SKM-1 treated with dmso at 0.1 percent for 144 hours (cell line): ENCODE results near the gene H1-8.
"Not testable (repeated sequence)": the region's sequence is repeated elsewhere in the genome, so short reads cannot be mapped to it uniquely, and the experiment has no call there.

ENCODE experiments used
- DNase-seq: peaks from one replicate; lab custom pipeline; 2025; ENCODE audit not compliant: unreplicated experiment; lab: John Stamatoyannopoulos, UW

Gene H1-8

DNA sequence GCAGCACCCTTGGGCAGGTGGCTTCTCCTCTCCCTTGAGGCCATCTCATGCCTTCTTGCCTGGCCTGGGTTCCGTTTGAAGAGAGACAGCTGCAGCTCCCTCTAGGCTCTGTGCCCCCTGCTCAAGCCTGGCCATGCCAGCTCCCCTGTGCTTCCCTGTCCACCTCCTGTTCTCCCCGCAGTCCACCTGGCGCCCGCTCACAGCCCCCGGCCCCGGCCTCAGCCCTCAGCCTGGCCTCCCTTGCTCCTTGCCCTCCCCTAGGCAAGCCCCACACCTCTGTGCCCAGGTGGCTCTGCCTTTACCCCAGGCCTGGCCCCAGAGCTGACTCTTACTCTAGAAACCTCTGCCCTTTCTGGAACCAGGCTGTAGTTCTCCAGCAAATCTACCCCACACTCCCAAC lies 28.4 kb upstream of the H1-8 start:
- DNase-seq = no peak

DNA sequence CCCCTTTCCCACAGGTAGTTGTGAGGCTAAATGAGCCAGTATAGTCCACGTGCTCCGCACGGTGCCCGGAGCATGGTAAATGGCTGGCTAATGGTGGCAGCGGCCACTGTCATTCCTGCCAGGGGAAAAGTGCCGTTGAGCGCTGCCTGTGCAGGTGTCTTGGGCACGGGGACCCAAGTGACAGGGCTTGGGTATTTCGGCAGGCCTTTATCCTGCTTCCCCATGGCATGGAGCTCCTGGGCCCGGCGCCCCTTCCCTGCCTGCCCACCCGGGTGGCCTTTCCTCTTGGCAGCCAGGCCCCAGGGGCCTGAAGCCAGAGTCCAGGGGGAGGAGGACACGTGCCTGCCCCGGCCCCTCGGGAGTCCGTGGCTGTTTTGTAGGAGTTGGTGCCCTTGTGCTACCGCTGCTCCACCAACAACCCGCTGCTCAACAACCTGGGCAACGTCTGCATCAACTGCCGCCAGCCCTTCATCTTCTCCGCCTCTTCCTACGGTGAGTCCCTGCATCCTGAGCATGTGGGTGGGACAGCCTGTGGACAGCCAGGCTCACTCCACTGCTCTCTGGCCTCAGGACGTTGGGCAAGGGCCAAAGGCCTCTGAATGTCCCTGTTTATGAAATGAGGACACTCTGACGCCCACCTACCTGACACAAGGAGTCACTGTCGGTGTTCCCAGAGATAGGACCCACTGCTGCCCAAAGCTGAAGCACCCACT lies 27.7 kb upstream of the H1-8 start:
- DNase-seq = not testable (repeated sequence)

DNA sequence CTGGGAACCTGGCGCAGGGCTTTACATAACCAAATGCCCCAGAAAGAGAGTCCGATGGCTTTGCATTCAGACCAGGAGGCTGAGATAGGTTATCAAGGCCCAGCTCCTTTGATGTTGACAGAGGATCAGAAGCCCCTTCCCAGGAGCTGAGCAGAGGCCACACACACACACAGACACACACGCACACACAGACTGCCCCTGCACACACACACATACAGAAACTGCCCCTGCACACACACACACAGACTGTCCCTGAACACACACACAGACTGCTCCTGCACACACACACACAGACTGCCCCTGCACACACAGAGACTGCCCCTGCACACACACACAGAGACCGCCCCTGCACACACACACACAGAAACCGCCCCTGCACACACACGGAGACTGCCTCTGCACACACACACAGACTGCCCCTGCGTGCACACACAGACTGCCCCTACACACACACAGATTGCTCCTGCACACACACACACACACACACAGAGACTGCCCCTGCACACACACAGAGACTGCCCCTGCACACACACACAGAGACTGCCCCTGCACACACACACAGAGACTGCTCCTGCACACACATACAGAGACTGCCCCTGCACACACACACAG lies 27.0 kb upstream of the H1-8 start:
- DNase-seq = not testable (repeated sequence)

DNA sequence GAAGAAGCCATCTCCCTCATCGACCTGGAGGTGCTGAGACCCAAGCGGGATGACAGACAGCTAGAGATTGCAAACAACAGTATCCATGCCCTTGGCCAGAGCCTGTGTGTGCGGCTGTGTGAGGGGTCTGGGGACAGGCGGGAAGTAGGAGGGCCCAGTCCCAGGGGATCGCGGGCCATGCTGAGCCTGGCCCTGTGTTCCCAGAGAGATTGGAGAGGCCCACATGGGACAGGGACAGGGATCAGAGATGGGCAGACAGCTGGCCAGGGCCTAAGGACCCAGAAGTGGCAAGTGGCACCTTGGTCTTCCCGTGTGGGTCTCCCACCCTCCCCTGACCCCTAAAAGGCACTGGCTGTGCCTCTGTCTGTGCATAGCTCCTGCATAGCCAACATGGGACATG lies 25.5 kb upstream of the H1-8 start:
- no peak for DNase-seq

DNA sequence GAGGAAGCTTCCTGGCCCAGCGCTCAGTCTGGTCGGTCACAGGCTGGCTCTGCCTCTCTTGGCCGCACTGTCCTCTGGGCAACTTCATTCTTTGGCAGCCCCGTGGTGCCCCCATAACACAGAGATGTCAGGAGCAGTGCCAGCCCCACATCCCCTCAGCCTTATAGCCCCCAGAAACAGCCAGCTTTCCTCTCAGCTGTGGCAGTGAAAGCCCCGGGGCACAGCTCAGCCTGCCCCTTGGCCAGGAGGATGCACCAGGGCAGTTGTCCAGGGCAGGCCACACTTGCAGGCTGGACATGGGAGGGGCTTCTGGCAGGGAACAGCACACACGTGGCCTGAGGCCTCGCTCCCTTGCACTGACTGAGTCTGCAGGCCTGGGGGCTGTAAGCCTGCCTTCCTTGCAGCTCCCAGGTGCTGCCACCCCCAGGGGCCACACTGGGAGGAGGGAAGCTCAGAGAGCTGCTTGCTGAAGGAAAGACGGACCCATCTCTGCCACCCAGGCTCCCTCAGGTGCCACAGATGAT lies 24.9 kb upstream of the H1-8 start:
- DNase-seq = no peak

DNA sequence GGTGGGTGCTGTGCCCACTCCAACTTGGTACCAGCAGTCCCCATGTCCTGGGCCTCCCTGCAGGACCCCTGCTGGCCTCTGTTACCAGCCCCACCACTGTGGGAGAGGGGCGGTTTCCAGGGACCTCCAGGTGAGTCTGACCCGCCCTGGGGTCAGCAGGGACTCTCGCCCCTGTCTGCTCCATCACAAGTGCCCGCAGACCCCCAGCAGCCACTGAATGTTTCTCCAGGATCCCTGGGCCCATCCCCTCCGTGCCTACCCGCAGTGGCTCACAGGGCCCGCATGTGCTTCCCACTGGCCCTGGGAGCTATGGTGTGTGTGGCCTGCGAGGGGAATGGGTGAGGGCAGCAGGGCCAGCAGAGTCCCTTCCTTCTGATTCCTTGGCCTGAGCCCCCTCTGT lies 24.4 kb upstream of the H1-8 start:
- no peak for DNase-seq

DNA sequence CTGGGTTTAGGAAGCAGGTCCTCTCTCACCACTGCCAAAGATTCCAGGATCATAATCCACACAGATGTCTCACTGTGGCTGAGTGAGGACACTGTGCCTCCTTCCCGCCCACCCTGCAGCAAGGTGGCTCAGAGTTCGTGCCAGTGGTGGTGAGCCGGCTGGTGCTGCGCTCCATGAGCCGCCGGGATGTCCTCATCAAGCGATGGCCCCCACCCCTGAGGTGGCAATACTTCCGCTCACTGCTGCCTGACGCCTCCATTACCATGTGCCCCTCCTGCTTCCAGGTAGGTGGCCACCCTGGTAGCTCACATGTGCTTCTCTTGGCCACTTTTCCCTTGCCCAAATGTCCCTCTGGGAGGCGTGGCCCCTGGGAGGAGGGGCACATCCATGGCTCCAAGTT lies 23.5 kb upstream of the H1-8 start:
- DNase-seq = no peak

DNA sequence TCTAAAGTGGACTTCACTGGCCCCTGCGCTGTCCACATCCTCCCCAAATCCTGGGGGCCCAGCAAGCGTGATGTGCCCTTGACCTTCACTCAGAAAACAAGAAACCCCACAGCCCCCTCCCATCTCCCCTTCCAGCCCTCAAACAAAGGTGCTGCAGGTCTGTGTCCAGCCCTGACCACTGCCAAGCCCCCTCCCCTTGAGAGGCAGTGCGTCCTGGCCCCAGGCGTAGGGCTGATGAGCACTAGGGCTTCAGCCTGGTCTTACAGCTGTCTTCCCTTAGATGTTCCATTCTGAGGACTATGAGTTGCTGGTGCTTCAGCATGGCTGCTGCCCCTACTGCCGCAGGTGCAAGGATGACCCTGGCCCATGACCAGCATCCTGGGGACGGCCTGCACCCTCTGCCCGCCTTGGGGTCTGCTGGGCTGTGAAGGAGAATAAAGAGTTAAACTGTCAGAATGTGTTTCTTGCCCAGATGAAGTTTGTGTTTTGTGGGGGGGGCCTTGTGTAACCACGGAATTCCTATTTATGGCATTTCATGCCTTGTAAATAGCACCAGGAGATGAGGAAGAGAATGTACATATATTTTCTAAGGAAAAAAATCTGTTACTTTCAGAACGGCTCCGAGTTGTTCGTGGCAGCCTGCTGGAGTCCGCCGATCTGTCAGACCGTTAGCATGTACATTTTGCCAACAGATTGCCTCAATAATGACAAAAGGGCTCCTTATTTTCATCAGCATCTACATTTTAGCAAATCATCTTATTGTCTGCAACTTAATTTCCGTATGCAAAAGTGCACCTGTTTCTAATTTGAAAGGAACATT lies 22.9 kb upstream of the H1-8 start:
- no peak for DNase-seq

DNA sequence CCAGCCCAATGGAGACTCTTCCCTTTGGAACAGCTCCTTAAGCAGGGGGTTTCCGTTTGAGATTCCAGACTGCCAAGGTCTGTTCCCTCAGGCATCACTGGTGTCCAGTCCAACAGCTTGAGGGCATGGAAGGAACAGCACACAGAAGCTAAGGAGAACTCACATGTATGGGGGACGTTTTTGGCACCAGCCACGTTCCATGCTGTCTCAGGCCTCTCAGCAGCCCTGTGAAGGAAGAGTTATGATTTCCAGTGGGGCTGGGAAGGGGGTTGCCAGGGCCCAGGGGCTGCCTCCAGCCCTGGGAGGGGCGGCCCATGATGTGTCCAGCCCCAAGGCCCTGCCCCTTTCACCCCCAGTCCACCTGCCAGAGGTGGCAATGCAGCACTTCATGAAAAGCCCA lies 22.0 kb upstream of the H1-8 start:
- DNase-seq = no peak

DNA sequence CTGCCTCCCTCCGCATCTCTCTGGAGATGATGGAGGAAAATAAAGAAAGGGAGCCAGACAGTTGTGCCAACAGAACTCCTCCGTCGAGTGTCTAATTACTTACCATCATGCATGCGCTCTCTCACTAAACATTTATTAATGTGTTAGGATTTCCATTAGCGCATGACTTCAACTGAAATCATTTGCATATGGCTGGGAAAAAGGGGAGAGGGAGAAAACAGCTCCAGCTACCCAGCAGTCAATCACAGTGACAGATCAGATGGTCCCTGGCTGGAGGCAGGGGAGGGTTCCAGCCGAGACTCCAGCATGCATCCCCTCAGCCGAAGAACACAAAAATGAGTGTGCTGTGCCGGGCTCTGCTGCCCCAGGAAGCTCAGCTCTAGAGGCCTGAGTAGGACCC lies 21.4 kb upstream of the H1-8 start:
- DNase-seq = no peak

DNA sequence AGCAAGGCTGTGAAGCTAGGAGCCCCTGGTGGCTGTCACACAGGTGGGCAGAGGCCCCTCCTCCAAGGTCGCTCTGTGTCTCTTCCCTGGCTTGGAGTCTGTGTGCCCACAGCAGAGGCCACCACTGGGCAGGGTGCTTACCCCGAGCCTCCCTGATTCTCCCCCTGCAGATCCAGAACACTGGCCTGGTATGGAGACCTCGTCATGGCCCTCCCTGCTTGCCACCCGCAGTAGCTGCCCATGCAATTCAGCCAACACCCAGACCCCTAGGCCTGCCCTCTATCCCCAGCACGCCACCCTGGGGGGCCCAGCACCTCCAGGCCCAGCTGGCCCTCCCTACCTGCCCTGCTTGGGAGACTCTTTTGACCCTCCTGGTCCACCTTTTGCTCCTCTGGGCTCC lies 20.0 kb upstream of the H1-8 start:
- DNase-seq = no peak

DNA sequence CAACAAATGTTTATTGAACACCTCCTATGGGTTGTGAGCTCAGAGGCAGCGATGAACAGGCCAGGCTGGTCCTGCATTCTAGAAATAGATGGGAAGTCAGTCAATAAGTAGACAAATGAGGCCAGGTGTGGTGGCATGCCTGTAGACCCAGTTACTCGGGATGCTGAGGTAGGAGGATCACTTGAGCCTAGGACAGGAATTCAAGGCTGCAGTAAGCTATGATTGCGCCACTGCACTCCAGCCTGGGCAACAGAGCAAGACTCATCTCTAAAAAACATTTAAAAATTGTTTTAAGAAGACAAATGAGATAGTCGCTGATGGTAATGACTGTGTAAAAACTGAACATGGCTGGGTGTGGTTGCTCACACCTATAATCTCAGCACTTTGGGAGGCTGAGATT lies 18.9 kb upstream of the H1-8 start:
- no peak for DNase-seq

DNA sequence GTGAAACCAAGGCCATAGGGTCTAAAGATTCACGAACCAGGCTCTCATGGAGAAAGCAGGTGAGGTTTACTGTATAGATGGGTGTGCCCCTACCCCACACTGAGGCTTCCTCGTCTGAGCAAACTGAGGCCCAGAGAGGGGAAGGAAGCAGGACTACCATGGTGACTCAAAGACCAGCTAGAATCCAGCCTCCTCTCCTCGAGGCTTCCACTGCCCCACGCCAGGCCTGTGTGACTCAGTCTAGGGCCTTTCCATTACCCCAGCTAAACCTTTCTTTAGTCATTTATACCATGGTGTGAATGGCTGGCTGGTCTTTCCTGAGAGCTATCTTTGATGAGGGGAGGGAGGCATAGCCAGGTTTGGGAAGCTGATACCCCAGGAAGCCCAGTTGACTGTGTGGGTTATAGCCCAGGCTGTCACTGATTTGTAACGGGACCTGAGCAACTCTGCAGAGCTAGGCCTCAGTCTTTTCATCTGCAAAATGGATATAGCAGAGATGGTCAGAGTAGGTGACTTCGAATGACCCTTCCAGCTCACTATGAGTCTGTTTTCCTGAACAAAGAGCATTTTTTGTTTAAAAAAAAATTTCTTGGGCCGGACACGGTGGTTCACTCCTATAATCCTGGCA lies 17.5 kb upstream of the H1-8 start:
- no peak for DNase-seq

DNA sequence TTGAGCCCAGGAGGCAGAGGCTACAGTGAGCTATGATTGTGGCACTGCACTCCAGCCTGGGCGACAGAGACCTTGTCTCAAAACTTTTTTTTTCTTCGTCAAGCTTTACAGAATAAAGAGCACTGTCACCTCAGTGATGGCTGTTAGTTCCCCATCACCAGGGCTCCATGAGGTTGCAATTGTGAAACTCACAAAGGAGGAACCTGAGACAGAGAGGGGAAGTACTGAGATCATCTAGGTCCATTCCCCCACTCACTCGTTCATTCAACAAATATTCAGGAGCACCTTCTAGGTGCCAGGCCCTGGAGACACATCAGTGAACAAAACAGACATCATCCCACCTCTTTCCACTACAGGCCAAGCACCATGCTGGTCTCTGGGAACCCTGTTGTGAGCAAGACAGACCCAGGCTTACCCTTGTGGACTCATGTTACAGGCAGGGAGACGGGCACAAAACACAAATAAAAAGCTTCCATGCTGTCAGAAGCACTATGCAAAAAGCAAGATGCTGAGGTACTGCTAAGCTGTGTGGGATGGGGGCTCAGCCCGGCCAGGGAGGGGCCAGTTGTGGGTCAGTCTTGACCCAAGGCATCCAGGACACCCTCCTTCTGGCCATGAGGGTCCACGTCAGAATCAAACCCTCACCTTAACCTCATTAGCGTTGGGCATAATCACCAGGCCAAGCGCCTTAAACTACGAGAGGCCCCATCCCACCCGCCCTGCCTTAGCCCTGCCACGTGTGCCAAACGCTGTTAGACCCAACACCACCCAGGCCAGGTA lies 16.7 kb upstream of the H1-8 start:
- peak; percentile 97 for DNase-seq

DNA sequence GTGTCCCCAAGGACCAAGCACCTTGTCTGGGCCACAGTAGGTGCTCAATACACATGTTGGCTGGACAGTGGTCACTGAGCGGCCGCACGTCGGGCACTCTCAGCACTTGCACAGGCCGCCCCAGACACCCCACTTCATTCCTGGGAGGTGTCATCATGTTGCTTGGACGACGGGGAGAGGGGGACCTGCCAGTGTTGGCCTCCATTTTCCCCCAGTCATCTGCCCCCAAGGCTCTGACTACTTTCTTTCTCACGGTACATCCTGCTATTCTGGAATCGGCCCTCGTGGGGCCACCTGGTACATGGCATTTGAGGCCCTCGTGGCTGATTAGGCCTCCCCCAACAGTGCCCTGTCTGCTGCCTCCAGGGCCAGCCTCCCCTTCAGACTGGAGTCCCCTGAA lies 15.7 kb upstream of the H1-8 start:
- DNase-seq = no peak

DNA sequence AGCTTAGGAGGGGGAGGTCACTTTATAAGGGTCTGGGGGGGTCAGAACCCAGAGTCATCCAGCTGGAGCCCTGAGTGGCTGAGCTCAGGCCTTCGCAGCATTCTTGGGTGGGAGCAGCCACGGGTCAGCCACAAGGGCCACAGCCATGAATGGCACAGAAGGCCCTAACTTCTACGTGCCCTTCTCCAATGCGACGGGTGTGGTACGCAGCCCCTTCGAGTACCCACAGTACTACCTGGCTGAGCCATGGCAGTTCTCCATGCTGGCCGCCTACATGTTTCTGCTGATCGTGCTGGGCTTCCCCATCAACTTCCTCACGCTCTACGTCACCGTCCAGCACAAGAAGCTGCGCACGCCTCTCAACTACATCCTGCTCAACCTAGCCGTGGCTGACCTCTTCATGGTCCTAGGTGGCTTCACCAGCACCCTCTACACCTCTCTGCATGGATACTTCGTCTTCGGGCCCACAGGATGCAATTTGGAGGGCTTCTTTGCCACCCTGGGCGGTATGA lies 14.3 kb upstream of the H1-8 start, which contains the start of gene RHO:
Gene RHO (plus strand): TSS at position 51 of the 512 bp plus-strand sequence. CDS start 95 bp downstream, at position 146.
- no peak for DNase-seq

DNA sequence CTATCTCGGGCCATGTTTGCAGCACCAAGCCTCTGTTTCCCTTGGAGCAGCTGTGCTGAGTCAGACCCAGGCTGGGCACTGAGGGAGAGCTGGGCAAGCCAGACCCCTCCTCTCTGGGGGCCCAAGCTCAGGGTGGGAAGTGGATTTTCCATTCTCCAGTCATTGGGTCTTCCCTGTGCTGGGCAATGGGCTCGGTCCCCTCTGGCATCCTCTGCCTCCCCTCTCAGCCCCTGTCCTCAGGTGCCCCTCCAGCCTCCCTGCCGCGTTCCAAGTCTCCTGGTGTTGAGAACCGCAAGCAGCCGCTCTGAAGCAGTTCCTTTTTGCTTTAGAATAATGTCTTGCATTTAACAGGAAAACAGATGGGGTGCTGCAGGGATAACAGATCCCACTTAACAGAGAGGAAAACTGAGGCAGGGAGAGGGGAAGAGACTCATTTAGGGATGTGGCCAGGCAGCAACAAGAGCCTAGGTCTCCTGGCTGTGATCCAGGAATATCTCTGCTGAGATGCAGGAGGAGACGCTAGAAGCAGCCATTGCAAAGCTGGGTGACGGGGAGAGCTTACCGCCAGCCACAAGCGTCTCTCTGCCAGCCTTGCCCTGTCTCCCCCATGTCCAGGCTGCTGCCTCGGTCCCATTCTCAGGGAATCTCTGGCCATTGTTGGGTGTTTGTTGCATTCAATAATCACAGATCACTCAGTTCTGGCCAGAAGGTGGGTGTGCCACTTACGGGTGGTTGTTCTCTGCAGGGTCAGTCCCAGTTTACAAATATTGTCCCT lies 13.4 kb upstream of the H1-8 start:
- no peak for DNase-seq

DNA sequence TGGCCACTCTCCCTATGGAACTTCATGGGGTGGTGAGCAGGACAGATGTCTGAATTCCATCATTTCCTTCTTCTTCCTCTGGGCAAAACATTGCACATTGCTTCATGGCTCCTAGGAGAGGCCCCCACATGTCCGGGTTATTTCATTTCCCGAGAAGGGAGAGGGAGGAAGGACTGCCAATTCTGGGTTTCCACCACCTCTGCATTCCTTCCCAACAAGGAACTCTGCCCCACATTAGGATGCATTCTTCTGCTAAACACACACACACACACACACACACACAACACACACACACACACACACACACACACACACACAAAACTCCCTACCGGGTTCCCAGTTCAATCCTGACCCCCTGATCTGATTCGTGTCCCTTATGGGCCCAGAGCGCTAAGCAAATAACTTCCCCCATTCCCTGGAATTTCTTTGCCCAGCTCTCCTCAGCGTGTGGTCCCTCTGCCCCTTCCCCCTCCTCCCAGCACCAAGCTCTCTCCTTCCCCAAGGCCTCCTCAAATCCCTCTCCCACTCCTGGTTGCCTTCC lies 12.7 kb upstream of the H1-8 start:
- DNase-seq = no peak

DNA sequence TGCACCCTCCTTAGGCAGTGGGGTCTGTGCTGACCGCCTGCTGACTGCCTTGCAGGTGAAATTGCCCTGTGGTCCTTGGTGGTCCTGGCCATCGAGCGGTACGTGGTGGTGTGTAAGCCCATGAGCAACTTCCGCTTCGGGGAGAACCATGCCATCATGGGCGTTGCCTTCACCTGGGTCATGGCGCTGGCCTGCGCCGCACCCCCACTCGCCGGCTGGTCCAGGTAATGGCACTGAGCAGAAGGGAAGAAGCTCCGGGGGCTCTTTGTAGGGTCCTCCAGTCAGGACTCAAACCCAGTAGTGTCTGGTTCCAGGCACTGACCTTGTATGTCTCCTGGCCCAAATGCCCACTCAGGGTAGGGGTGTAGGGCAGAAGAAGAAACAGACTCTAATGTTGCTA lies 12.2 kb upstream of the H1-8 start:
- no peak for DNase-seq
